Myocyte (in vitro differentiated cells): Measurements from ENCODE around the gene SRP14. TPM values are rescaled to one million over a fixed set of nuclear protein-coding genes. Genes with fewer than 3 reads are reported as not detected.
"Not testable (repeated sequence)": the region's sequence is repeated elsewhere in the genome, so short reads cannot be mapped to it uniquely, and the experiment has no call there.

Experiments used
- DNase-seq: peaks from one replicate; pipeline ENCODE4 v3.0.0-alpha.2; 2012; ENCODE audit warnings: low read depth
- total RNA-seq: library from RNA; depleted of rRNA; stranded (reverse); fragments of >200 nt; gene quantifications from 2 replicates; pipeline ENCODE4 v1.2.3, GENCODE V29; 2014

The SRP14 gene
- total RNA-seq, 1 donor from 2014 or later, result 268 TPM

GRCh38 chr15:40052604-40053003 is 13.6 kb upstream of the SRP14 start:
- no peak for DNase-seq

- DNase-seq, result no peak
Observed at GRCh38 chr15:40051616-40052415, 12.8 kb upstream of the SRP14 start.

GRCh38 chr15:40050788-40051470 is 11.9 kb upstream of the SRP14 start:
- DNase-seq, result no peak

- no peak for DNase-seq
Observed at GRCh38 chr15:40048926-40049475, 10.0 kb upstream of the SRP14 start.

GRCh38 chr15:40048211-40048792 is 9.3 kb upstream of the SRP14 start:
- no peak for DNase-seq

- no peak for DNase-seq
Observed at GRCh38 chr15:40047415-40048210, 8.6 kb upstream of the SRP14 start.

GRCh38 chr15:40046721-40047414 is 7.9 kb upstream of the SRP14 start:
- peak; percentile 37 for DNase-seq

- peak; percentile 75 for DNase-seq
Observed at GRCh38 chr15:40045572-40046217, 6.7 kb upstream of the SRP14 start.

- DNase-seq, result peak; percentile 88
Observed at GRCh38 chr15:40044717-40045571, 6.0 kb upstream of the SRP14 start.

GRCh38 chr15:40043927-40044716 is 5.1 kb upstream of the SRP14 start:
- no peak for DNase-seq

GRCh38 chr15:40042791-40043320 is 3.9 kb upstream of the SRP14 start:
- DNase-seq, result no peak

- no peak for DNase-seq
Observed at GRCh38 chr15:40040770-40041169, 1.8 kb upstream of the SRP14 start.

- DNase-seq, result no peak
Observed at GRCh38 chr15:40040293-40040635, 1.3 kb upstream of the SRP14 start.

GRCh38 chr15:40038275-40038637 is 725 bp downstream of the SRP14 start:
- DNase-seq, result no peak

GRCh38 chr15:40037721-40038120 is 1.3 kb downstream of the SRP14 start:
- DNase-seq, result no peak

GRCh38 chr15:40035182-40035581 is 3.8 kb downstream of the SRP14 start:
- not testable (repeated sequence) for DNase-seq

GRCh38 chr15:40034186-40034946 is 4.6 kb downstream of the SRP14 start:
- peak; percentile 62 for DNase-seq
